HG03097 (cell line): ENCODE measurements around the gene SAMD1.
A peak's percentile ranks its signal among the peaks of the same experiment; 100 is the strongest.

ENCODE experiments used
- ATAC-seq: cut with Tn5 transposase; IDR thresholded peaks from one replicate; pipeline ENCODE4 v1.9.1; 2021; ENCODE audit not compliant: unreplicated experiment, low FRiP score

Gene SAMD1

GRCh38 chr19:14091081-14091812, 696 bp upstream of the SAMD1 start:
- ATAC-seq: peak; percentile 37

GRCh38 chr19:14089662-14090508, 666 bp downstream of the SAMD1 start:
- no peak for ATAC-seq

GRCh38 chr19:14089412-14089661, 1.2 kb downstream of the SAMD1 start:
- no peak for ATAC-seq

- ATAC-seq: no peak
These were observed 1.7 kb downstream of the SAMD1 start for GRCh38 chr19:14088634-14089411.

GRCh38 chr19:14086098-14086497, 4.5 kb downstream of the SAMD1 start:
- ATAC-seq: no peak

- no peak for ATAC-seq
These were observed 5.1 kb downstream of the SAMD1 start, which contains the start of gene C19orf67 for GRCh38 chr19:14085309-14085995. Gene C19orf67 (minus strand): TSS chr19:14085783. CDS start chr19:14085627, 156 bp downstream.

GRCh38 chr19:14082675-14082960, 7.9 kb downstream of the SAMD1 start:
- no peak for ATAC-seq

GRCh38 chr19:14081797-14082674, 8.5 kb downstream of the SAMD1 start:
- ATAC-seq: peak; percentile 4

- ATAC-seq: peak; percentile 86
These were observed 9.4 kb downstream of the SAMD1 start for GRCh38 chr19:14080887-14081796.

GRCh38 chr19:14078411-14078810, 12.1 kb downstream of the SAMD1 start:
- no peak for ATAC-seq

GRCh38 chr19:14073925-14074838, 16.4 kb downstream of the SAMD1 start:
- ATAC-seq: no peak

- peak; percentile 57 for ATAC-seq
These were observed 17.2 kb downstream of the SAMD1 start for GRCh38 chr19:14073261-14073924.

GRCh38 chr19:14072535-14073260, 17.9 kb downstream of the SAMD1 start, which contains the start of gene MISP3:
Gene MISP3 (plus strand): TSS chr19:14072786. CDS start chr19:14073310, 524 bp downstream.
- ATAC-seq: no peak

- ATAC-seq: no peak
These were observed 20.1 kb downstream of the SAMD1 start for GRCh38 chr19:14070268-14071050.

- ATAC-seq: no peak
These were observed 24.4 kb downstream of the SAMD1 start for GRCh38 chr19:14066134-14066533.

- no peak for ATAC-seq
These were observed 27.4 kb downstream of the SAMD1 start for GRCh38 chr19:14063105-14063504.
